ENCODE results near the gene VPS16. TPM values are rescaled to one million over a fixed set of nuclear protein-coding genes. Genes with fewer than 3 reads are reported as not detected.

The VPS16 gene
- total RNA-seq, 1 donor from 2014 or later: 35.8 TPM

- ATAC-seq (no peak), DNase-seq (no peak)
- H3K9me3 ChIP-seq: no peaks in the 10 kb centered on the region
- intact Hi-C loops (cut with DNase I): no loop called here
- H3K36me3 ChIP-seq: no peaks in the 10 kb centered on the region
- H3K4me1 ChIP-seq: peaks cover 16% of the 10 kb centered on the region
- no peak overlapping the region for H3K4me3 ChIP-seq
- no peak for TF ChIP-seq CTCF (IDR thresholded peaks at IDR 0.05)
- H3K27me3 ChIP-seq (ENCODE audit: low read depth): no peaks in the 10 kb centered on the region
- no peak overlapping the region for H3K27ac ChIP-seq
These were observed 47.8 kb downstream of the VPS16 start for GRCh38 chr20:2888224-2888955.

GRCh38 chr20:2889209-2889608 lies 48.7 kb downstream of the VPS16 start:
- no peaks in the 10 kb centered on the region for H3K9me3 ChIP-seq
- peak in 1 of 2 donors; percentile 47 for ATAC-seq
- H3K27ac ChIP-seq: no peak overlapping the region
- H3K4me1 ChIP-seq: peaks cover 16% of the 10 kb centered on the region
- DNase-seq: no peak
- TF ChIP-seq CTCF (IDR thresholded peaks at IDR 0.05): no peak
- no peak overlapping the region for H3K4me3 ChIP-seq
- intact Hi-C loops (cut with DNase I): no loop called here
- no peaks in the 10 kb centered on the region for H3K36me3 ChIP-seq
- H3K27me3 ChIP-seq (ENCODE audit: low read depth): no peaks in the 10 kb centered on the region

GRCh38 chr20:2889797-2890196 lies 49.3 kb downstream of the VPS16 start:
- H3K9me3 ChIP-seq: no peaks in the 10 kb centered on the region
- H3K27ac ChIP-seq: no peak overlapping the region
- TF ChIP-seq CTCF (IDR thresholded peaks at IDR 0.05): no peak
- no peaks in the 10 kb centered on the region for H3K27me3 ChIP-seq (ENCODE audit: low read depth)
- H3K4me1 ChIP-seq: peaks cover 16% of the 10 kb centered on the region
- no peaks in the 10 kb centered on the region for H3K36me3 ChIP-seq
- no peak for ATAC-seq
- no peak overlapping the region for H3K4me3 ChIP-seq
- no peak for DNase-seq
- intact Hi-C loops (cut with DNase I): no loop called here

- H3K4me1 ChIP-seq: peaks cover 16% of the 10 kb centered on the region
- TF ChIP-seq CTCF (IDR thresholded peaks at IDR 0.05): no peak
- H3K27ac ChIP-seq: no peak overlapping the region
- H3K4me3 ChIP-seq: no peak overlapping the region
- intact Hi-C loops (cut with DNase I): no loop called here
- ATAC-seq: no peak
- H3K9me3 ChIP-seq: peaks cover 6% of the 10 kb centered on the region
- H3K27me3 ChIP-seq (ENCODE audit: low read depth): no peaks in the 10 kb centered on the region
- no peak for DNase-seq
- H3K36me3 ChIP-seq: no peaks in the 10 kb centered on the region
These were observed 50.2 kb downstream of the VPS16 start for GRCh38 chr20:2890742-2891141.

GRCh38 chr20:2891343-2891742 lies 50.8 kb downstream of the VPS16 start:
- no peak for DNase-seq
- intact Hi-C loops (cut with DNase I): no loop called here
- Histone ChIP-seq H3K9me3 (peaks cover 6% of the 10 kb centered on the region), H3K27ac (no peak overlapping the region), H3K36me3 (no peaks in the 10 kb centered on the region), H3K4me1 (peaks cover 16% of the 10 kb centered on the region), H3K4me3 (no peak overlapping the region), H3K27me3 (ENCODE audit: low read depth) (no peaks in the 10 kb centered on the region)
- ATAC-seq: no peak
- no peak for TF ChIP-seq CTCF (IDR thresholded peaks at IDR 0.05)

Measured in lower lobe of right lung (tissue), 2 donors.